Liver (tissue), 3 donors: Measurements from ENCODE around the gene SARDH.

Source experiments
- ATF3 ChIP-seq: IDR thresholded peaks from 2 replicates; pipeline ENCODE4 v1.6.1; 2016; ENCODE audit warnings: antibody characterized with exemption
- CTCF ChIP-seq: fragments of 150-350 bp; IDR thresholded peaks from 2 replicates; pipeline ENCODE4 v1.5.1; 2017; ENCODE audit warnings: improper control_type of control experiment, low read depth, low read length; ENCODE audit not compliant: missing input control
- FOXA2 ChIP-seq: IDR thresholded peaks from 2 replicates; pipeline ENCODE4 v1.6.1; 2016; ENCODE audit warnings: antibody characterized with exemption
- MAX ChIP-seq: IDR thresholded peaks from 2 replicates; pipeline ENCODE4 v1.6.1; 2016; ENCODE audit warnings: antibody characterized with exemption
- REST ChIP-seq: IDR thresholded peaks from 2 replicates; pipeline ENCODE4 v1.6.1; 2016; ENCODE audit warnings: antibody characterized with exemption, mild to moderate bottlenecking
- SP1 ChIP-seq: IDR thresholded peaks from 2 replicates; pipeline ENCODE4 v1.6.1; 2018; ENCODE audit warnings: antibody characterized with exemption, mild to moderate bottlenecking
- TAF1 ChIP-seq: conservative IDR thresholded peaks from 2 replicates; pipeline ENCODE4 v1.6.1; 2016; ENCODE audit warnings: antibody characterized with exemption, mild to moderate bottlenecking
- YY1 ChIP-seq: IDR thresholded peaks from 2 replicates; pipeline ENCODE4 v1.6.1; 2016; ENCODE audit warnings: antibody characterized with exemption, mild to moderate bottlenecking
- donor health status: healthy.
- donor health status: healthy.

GRCh38 chr9:133638076-133638475 lies 100.1 kb downstream of the SARDH start:
- no peak for TF ChIP-seq CTCF
- no peak for TF ChIP-seq TAF1
- no peak for TF ChIP-seq SP1
- TF ChIP-seq ATF3: no peak
- no peak for TF ChIP-seq REST
- no peak for TF ChIP-seq FOXA2
- no peak for TF ChIP-seq MAX
- no peak for TF ChIP-seq YY1
